DND-41 (cell line): ENCODE results near the gene KRT80.

Experiments used
- CTCF ChIP-seq: IDR thresholded peaks from 2 replicates; pipeline ENCODE4 v1.5.1; 2012; ENCODE audit warnings: borderline replicate concordance, low read length, moderate library complexity, mild to moderate bottlenecking; ENCODE audit not compliant: poor library complexity, severe bottlenecking; ENCODE audit errors: extremely low read depth
- EZH2 ChIP-seq: IDR thresholded peaks from 3 replicates; pipeline ENCODE4 v1.6.1; 2012; ENCODE audit warnings: borderline replicate concordance, low read depth, mild to moderate bottlenecking, moderate library complexity, low read length, inconsistent platforms; ENCODE audit not compliant: severe bottlenecking

- TF ChIP-seq CTCF = no peak
- no peak for TF ChIP-seq EZH2
These were observed 68.2 kb downstream of the KRT80 start for GRCh38 chr12:52123487-52124186.
